Activated CD4-positive, alpha-beta T cell treated with anti-CD3 and anti-CD28 coated beads, Interleukin-2, Interleukin-6, amounts not matched to agents 100 ng/mL and 50 ng/mL, durations not matched to agents 16 hours and 8 hours (primary cell): ENCODE measurements around the gene UPK3BL1.
A peak's percentile ranks its signal among the peaks of the same experiment; 100 is the strongest.
"Not testable (repeated sequence)": the region's sequence is repeated elsewhere in the genome, so short reads cannot be mapped to it uniquely, and the experiment has no call there.

Experiments
- DNase-seq: peaks from one replicate; pipeline ENCODE4 v3.0.0-alpha.2; 2020

UPK3BL1 gene

DNA sequence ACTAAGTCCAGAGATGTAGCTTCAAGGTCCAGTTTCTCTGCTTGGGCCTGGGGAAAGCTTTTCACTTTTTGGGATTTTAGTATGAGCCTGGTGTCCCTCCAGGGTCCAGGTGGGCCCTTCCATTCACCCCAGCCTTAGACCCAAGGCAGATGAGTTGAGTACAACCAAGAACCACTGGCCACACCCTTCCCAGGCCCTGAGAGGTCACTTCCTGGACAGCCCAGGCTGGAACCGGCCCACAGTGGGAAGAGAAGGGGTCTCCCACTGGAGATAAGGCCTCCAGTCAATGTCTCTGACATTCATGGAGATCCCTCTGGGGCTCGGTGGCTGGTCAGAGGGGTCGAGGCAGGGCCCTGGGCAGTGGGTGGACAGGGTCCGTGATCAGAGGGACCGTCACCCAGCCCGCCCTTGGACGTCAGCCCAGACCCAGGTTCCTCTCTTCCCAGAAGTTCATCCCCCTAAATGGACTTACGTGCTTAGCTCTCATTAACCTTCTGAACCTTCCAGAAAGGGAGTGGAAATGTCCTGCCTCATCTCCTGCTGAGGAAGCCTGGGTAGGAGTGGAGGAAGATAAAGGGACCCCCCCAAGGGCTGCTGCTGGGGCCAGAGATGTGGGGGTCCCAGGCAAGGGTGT lies 15.2 kb downstream of the UPK3BL1 start:
- DNase-seq = not testable (repeated sequence)

DNA sequence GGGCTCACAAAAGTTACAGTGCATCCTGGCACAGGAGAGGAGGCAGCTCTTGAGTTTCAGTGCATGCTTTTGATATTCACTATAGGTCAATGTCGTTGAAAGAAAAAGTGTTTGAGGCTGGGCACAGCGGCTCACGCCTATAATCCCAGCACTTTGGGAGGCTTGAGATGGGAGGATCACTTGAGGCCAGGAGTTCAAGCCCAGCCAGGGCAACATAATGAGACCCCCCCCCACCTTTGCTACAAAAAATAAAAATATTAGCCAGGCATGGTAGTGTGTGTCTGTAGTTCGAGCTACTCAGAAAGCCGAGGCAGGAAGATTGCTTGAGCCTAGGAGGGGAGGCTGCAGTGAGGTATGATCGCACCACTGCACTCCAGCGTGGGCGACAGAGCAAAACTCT lies 24.5 kb downstream of the UPK3BL1 start:
- not testable (repeated sequence) for DNase-seq

DNA sequence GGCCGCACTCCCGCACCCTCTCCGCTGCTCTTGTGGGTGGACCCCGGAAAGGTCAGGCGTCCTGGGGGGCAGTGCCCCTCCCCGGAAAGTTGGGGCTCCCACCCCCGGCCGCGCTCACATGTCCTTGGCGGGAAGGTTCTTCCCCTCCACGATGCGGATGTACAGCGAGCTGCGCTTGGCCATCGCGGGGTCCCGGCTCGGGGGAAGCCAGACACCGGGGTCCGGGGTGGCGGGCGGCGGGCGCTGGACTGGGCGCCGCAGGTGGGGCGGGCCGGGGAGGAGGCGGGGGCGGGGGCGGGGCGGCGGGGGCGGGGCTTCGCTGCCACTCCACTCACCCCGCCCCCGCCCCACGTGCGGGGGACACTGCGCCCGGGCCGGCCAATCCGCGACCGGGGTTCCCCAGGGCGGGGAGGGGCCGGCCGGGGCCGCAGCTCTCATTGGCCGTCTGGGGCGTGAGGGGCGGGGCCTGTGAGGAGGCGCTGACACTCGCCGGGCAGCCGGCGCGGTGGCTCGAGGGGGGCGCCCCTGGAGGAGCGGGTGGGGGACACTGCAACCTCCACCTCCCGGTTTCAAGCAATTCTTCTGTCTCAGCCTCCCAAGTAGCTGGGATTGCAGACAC lies 26.0 kb downstream of the UPK3BL1 start, which contains the start of gene RASA4:
RASA4 (minus strand) TSS at position 250 of the 619 bp plus-strand sequence; CDS start at position 183, 67 bp downstream.
- not testable (repeated sequence) for DNase-seq

DNA sequence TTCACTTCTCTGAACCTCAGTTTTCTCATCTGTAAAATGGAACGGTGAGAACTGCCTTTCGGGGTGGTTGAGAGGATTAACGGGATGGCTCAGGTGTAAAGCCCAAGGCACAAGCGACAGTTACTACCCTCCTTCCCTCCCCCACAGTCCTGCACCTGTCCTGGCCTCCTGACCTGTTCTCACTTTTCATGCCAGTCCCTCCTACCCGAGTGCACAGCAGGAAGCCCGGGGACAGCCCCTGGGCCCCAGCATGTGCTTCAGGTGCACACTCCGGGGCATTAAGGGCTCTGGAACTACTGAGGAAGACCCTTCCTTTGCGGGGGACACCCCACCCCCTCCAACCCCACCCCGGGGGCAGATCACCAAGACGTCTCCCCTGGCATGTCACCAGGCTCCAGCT lies 26.7 kb downstream of the UPK3BL1 start:
- DNase-seq = not testable (repeated sequence)

DNA sequence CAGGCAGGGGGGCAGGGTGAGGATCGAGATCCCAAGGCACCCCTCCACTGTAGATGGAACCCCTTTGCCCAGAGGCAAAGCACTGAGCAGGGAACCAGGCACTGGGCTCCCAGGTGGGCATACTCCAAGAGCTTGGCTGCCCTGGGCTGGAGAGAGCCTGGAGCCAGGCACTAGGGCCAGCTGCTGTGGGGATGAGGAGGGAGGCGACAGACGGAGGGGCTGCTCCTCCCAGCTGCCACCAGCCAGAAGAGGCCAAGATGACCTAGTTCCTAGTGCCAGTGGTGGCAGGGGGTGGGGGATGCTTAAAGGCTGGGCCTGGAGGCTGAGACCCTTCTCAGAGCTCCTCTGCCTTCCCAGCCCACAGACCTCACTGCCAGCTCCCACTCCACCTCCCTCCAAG lies 27.7 kb downstream of the UPK3BL1 start:
- not testable (repeated sequence) for DNase-seq

DNA sequence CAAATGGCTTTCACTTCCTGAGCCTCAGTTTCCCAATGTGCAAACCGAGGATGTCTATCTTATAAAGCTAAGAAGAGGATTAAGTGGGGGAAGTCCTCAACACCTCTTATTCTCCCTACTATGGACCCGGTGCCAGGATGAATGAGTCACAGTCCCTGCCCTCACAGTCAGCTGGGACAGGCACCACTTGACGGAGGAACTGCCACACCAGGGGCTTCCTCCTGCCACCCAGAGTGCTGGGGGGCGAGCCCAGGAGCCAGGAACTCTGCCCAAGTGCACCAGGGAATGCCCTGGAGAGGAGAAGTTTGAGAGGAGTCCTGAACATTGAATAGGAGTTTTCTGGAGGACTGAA lies 28.3 kb downstream of the UPK3BL1 start:
- not testable (repeated sequence) for DNase-seq

DNA sequence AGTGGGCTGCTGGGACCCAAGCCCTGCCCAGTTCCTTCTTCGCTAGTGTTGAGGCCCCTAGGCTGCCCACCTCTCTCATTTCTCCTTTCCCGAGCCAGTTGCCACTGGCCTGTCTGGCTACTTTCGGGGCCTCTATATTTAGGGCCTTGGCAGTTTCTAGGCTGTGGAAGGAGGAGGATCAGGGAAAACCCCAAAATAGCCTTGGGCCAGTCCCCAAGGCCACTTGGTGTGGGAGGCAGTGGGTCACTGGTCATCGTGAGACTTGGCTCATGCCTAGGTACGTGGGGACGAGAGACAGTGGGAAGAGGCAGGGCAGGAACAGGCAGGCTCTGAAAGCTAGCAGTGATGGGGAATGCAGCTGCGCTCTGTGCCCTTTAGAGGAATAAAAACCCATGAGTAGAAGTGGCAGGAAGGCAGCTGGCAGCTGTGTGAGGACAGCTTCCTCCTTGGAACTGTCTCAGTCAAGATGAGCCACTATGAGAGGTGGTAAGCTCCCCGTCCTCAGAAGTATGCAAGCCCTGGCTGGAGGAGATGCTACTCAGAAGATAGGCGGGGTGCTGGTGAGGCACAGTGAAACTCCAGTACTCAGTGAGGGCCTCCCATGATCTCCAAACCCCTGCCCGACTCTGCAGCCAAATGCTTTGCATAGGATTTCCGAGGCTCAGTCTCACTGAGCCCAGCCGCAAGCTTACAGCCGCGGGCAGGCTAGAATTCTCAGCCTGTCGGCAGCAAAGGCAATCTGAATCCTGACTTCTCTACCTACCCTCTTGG lies 28.8 kb downstream of the UPK3BL1 start:
- not testable (repeated sequence) for DNase-seq

DNA sequence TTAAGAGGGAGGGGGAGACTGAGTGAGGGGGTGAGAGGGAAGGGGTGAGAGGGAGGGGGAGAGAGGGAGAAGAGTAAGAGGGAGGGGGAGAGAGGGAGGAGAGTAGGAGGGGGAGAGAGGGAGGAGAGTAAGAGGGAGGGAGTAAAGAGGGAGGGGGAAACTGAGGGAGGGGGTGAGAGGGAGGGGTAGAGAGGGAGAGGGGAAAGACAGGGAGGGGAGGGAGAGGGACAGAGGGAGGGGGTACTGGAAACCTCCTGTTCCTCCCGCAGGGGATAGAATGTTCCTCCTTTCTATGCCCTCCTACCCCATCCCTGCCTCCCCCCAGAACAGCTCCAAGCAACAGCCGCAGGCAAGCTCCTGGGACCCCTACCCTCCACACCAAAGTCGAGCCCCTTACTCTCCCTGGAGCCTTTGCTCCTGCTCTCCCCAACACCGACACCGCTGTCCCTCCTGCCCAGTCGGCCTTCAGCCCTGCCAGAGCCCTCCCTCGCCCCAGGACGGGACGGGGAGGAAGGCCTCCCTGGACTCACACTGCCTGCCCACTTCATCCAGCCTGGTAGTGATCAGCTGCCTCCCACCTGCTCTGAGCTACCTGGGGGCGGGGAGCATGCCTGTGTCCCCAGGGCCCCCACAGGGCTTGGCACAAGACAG lies 30.8 kb downstream of the UPK3BL1 start:
- DNase-seq = not testable (repeated sequence)

DNA sequence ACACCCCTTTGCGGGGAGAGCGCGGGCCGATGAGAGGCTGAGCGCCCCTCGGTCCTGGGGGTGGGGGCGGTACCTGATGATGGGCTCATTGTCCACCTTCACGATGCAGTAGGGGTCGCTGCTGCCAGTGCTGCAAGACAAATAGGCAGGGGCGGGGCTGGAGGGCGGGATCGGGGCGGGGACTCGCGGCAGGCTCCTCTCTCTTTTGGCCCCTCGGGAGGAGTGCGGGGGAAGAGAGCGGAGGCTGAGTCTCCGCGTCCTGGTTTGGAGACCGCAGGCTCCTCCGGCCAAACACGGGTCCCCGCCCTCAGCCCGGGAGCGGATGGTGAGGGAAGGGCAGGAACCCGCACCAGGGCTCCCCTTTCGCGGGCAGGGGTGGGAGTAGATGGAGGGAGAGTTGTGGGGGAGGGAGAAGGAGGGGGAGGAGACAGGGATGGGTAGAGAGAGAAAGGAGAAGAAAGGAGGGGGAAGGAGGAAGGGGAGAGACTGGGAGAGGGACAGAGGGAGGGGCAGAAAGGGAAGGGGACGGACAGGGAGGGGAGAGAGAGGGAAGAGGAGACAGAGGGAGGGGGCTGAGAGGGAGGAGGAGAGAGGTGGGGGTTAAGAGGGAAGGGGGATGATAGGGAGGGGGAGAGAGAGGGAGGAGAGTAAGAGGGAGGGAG lies 31.4 kb downstream of the UPK3BL1 start:
- DNase-seq = not testable (repeated sequence)

DNA sequence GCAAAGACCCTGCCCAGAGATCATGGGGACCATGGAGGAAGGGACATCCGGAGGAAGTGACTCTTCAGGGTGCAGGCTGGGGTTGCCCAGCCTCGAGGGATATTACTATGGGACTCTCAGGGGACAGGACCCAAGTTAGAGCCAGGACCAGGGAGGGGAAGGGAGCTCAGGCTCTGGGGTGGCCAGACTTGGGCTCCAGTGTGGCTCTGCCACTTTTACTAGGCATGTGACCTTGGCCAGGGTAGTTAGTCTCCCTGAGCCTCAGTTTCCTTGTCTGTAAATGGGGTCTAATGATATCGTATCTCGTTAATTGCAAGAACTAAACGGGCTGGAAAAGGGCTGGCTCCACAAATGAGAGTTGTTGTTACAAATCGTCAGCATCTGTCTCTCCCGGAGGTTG lies 32.1 kb downstream of the UPK3BL1 start:
- not testable (repeated sequence) for DNase-seq

DNA sequence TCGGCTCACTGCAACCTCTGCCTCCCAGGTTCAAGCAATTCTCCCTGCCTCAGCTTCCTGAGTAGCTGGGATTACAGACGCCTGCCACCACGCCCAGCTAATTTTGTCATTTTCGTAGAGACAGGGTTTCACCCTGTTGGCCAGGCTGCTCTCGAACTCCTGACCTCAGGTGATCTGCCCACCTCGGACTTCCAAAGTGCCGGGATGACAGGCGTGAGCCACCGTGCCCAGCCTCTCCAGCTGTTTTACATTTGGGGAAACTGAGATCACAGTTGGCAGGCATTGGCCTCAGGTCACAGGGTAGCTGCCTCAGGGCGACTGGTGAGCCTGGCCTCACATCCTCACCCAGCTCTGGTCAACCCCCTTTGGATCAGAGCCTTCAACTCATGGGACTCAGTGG lies 32.9 kb downstream of the UPK3BL1 start:
- not testable (repeated sequence) for DNase-seq

DNA sequence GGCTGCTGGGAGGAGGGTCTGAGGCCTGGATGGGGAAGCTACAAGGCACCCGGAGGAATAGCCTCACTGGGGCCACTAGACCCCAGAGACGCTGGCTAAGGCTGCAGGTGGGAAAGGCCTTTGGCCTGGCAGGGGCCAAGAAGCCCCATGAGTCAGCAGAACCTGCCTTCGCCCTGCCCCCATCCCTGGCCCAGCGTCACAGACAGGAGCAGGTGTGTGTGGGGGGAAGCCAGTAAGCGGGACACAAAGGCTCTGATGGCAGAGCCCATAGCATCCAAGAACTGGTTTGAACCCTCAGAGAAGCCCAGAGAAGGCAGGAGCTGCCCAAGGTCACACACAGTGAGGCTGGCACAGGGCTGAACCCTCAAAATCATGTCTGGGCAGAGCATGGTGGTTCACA lies 35.7 kb downstream of the UPK3BL1 start:
- DNase-seq = not testable (repeated sequence)

DNA sequence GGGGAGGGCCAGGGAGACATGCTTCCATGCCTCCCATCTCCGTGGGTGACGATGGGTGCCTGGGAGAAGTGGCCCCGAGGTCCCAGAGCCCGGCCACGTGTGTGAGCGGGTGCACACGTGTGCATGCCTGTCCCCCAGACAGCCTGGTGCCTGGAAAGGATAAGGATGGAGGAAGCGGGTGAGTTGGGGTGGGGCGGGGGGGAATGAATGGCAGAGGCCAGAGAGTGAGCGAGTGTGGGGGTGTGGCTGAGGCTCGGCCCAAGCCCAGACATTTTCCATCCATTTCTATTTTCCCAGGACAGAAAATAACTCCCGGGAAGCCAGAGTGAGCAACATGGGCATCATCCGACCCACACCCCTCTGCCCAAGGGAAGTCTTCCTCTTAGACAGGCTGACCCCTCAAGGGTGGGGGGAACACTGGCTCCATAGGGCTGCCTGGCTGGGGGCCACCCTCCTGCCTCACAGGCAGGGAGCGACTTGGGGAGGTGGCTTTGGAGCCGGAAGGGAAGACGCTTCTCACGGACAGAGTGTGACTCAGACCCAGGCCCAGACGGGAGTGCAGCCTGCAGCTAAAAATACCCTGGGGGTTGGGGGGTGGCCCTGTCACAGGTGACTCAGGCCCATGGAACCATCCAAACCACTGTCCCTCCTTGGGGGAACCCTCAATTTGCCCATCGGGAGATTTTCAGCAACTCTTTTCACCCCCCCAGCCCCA lies 38.0 kb downstream of the UPK3BL1 start:
- not testable (repeated sequence) for DNase-seq

DNA sequence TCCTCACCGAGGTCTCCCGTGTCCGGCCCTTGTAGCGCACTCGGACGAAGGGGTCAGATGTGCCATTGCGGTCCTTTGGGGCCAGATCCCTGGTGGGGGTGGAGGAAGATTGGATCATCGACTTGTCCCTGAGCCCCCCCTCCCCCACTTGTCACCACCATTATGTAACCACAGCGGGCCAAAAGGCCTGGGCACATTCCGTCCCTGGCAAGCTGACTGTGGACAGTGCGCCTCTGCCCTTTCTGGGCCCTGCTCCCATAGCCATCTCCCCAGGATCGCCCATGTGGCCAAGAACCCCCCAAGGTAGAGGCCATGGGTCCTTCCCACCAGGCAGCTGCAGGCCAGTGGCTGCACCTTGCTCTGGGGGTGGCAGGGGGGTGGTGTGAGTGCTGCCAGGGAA lies 40.3 kb downstream of the UPK3BL1 start:
- not testable (repeated sequence) for DNase-seq

DNA sequence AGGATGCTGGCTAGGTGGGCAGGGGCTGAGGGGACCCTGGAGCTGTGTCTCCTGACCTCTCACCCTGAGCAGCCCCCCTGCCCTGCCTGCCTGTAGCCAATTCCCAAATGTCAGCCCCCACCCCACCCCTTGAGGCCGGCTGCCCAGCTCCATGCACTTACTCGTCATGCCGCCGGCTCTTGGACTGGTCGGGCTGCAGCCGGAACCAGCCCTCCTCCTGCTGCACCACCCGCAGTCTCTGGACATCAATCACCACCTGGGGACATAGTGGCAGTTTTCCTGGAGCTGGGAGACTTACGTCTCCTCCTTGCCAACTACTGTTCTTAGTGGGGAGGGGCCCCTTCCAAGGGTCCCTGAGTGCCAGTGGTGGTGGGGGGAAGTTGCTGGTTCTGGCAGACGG lies 42.9 kb downstream of the UPK3BL1 start:
- not testable (repeated sequence) for DNase-seq

DNA sequence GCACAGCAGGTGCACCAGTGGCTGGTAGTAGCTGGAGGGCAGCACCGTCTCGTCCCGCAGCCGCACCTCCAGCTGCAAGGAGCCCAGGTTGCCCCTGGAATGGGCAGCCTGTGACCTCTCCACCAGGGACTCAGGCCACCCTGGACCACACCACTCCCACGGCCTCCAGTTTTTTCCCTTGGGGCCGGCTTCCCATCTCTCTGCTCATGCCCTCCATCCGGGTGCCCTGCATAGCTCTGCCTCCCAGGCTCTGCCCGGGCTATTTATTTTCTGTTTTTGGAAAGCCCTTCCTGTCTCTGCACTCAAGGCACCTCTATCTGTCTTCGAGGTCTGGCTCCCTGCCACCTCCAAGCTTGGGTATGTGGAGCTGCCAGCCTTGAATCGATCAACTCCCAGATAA lies 46.6 kb downstream of the UPK3BL1 start:
- DNase-seq = not testable (repeated sequence)

DNA sequence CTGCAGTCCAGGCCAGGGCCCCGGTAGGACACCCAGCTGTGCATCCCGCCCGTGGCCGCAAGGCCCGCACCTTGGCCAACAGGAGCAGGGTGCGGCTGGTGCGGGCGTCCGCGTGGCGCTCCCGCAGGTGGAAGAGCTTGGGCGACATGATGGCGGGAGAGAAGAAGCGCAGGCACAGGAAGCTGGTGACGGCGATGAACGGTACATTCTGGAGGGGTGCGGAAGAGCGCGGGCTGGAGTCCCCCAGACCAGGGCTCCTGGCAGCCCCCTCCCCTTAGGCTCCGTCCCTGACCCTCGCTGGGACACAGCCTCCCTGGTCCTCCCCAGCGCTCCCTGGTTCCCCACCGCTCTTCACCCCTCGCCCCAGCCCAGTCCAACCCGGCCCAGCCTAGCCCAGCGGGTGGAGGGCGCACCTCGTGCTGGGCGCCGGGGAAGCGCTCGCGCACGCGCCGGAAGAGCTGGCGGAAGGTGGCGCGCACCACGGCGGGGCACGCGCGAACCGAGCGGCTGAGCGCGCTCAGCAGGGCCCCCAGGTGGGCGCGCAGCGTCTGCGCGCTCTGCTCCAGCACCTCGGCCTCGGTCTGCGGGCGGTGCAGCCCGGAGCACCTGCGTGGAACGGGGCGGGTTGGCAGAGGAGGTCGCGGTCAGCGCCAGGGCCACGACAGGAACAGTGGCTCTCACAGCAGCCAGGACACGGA lies 48.8 kb downstream of the UPK3BL1 start:
- DNase-seq = not testable (repeated sequence)

DNA sequence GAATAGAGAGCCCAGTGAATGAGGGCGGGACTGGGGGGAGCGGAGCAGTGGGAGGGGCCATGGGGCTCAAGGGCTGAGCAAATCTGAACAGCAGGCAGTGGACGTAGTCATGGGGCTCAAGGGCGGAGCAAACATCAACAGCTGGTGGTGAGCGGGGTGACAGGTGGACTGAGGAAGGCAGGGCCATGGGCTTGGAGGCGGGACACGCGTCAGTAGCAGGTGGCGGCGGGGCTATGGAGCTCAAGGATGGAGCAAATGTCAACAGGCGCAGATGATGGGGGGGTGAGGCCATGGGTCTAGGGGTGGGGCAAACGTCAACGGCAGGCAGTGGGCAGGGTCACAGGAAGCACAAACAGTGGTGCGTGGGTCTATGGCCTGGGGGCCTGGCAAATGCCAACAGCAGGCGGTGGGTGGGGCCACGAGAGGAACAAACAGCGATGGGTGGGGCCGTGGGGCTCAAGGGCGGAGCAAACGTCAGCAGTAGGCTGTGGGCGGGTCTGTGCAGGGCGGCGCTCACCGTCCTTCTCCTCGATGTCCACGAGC lies 50.0 kb downstream of the UPK3BL1 start:
- DNase-seq = peak; percentile 26

DNA sequence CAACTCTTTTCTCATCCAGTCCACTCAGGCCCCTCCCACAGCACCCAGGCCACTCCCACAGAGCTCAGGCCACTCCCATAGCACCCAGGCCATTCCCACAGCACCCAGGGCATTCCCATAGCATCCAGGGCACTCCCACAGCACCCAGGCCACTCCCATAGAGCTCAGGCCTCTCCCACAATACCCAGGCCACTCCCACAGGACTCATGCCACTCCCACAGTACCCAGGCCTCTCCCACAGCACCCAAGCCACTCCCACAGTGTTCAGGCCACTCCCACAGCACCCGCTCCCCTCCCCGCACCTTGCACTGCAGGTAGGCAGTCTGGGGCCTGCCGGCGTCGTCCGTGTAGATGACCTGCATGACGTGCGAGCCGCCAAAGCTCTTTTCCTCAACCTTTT lies 52.7 kb downstream of the UPK3BL1 start:
- DNase-seq = not testable (repeated sequence)
